ENCODE results near the gene SLC2A4RG. TPM values are rescaled to one million over a fixed set of nuclear protein-coding genes. Genes with fewer than 3 reads are reported as not detected.

SLC2A4RG gene
- total RNA-seq, 4 donors from 2014 or later: 26.3 to 50.2 (median 47.7) TPM

DNA sequence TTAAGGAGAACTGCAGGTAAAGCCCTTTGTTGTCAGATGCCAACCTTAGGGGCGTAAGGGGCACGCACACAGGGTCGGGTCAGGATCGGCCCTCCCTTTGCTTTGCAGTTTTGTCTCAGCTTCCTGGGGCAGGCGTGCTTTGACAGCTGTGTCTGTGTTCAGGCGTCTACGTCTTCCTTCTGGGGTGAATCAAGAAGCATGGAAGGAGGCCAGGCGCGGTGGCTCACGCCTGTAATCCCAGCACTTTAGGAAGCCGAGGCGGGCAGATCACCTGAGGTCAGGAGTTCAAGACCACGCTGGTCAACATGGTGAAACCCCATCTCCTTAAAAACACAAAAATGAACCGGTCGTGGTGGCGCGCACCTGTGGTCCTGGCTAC is 30.4 kb upstream of the SLC2A4RG start:
- no peak overlapping the region for H3K27ac ChIP-seq
- peak overlapping the region in 2 of 4 donors; percentile 70 to 99 for H3K4me3 ChIP-seq
- 88% methylated on average over 17 of the region's 17 CpGs; no CpG with 5 or more reads in 1 of the 2 donors for WGBS, 2 donors (ENCODE audit: low coverage in 1 of 2)
- no peaks in the 10 kb centered on the region for H3K9me3 ChIP-seq
- H3K4me1 ChIP-seq: peaks cover 18 to 25% (median 23%) of the 10 kb centered on the region in 4 donors
- in situ Hi-C loops (cut with MboI; ENCODE audit: low pct_ligation_motif_present in 1 of 4, low pct_unique_long_range_greater_than_20kb in 1 of 4, low sequenced_read_pairs in 3 of 4): no loop called here
- intact Hi-C loops (cut with DNase I; ENCODE audit: low total_unique reads): loop anchor here (2.0 kb wide), 1 partner anchor 56 kb away; the partner anchor contains the start of gene STMN3
- peaks cover 0 to 23% (median 11%) of the 10 kb centered on the region in 4 donors for H3K36me3 ChIP-seq
- no peaks in the 10 kb centered on the region for H3K27me3 ChIP-seq
- TF ChIP-seq POLR2A (IDR thresholded peaks at IDR 0.05) (no peak), POLR2AphosphoS5 (IDR thresholded peaks at IDR 0.05) (no peak), EP300 (IDR thresholded peaks at IDR 0.05; ENCODE audit: low read depth) (no peak)
- TF ChIP-seq, protein P1, sequence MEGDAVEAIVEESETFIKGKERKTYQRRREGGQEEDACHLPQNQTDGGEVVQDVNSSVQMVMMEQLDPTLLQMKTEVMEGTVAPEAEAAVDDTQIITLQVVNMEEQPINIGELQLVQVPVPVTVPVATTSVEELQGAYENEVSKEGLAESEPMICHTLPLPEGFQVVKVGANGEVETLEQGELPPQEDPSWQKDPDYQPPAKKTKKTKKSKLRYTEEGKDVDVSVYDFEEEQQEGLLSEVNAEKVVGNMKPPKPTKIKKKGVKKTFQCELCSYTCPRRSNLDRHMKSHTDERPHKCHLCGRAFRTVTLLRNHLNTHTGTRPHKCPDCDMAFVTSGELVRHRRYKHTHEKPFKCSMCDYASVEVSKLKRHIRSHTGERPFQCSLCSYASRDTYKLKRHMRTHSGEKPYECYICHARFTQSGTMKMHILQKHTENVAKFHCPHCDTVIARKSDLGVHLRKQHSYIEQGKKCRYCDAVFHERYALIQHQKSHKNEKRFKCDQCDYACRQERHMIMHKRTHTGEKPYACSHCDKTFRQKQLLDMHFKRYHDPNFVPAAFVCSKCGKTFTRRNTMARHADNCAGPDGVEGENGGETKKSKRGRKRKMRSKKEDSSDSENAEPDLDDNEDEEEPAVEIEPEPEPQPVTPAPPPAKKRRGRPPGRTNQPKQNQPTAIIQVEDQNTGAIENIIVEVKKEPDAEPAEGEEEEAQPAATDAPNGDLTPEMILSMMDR (IDR thresholded peaks at IDR 0.05): no peak
- no peak for DNase-seq

DNA sequence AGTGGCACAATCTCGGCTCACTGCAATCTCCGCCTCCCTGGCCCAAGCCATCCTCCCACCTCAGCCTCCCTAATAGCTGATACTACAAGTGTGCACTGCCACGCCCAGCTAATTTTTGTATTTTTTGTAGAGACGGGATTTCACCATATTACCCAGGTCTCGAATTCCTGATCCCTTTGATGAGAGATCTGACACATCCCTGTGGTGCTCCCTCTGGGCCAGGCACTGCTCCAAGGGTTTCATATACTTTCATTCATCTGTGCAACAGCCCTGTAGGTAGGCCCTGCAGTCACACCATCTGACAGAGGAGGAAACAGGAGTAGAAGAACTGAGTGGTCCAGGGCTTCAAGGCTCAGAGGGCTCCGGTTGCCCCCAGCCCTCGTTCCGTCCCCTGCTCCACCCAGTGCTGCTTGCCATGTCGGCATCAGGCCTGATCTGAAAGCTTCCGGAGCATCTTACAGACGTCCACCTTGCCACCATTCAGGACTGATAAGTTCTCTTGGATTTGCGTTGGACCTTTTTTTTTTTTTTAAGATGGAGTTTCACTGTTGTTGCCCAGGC is 28.4 kb upstream of the SLC2A4RG start:
- WGBS, 2 donors (ENCODE audit: low coverage in 1 of 2): 70 to 86% methylated on average over 2 to 12 of the region's 12 CpGs
- in situ Hi-C loops (cut with MboI; ENCODE audit: low pct_ligation_motif_present in 1 of 4, low pct_unique_long_range_greater_than_20kb in 1 of 4, low sequenced_read_pairs in 3 of 4) (no loop called here), intact Hi-C loops (cut with DNase I; ENCODE audit: low total_unique reads) (no loop called here)
- H3K36me3 ChIP-seq: peaks cover 0 to 31% (median 10%) of the 10 kb centered on the region in 4 donors
- no peak for DNase-seq
- no peaks in the 10 kb centered on the region for H3K27me3 ChIP-seq
- no peak overlapping the region for H3K27ac ChIP-seq
- TF ChIP-seq, protein P1 (IDR thresholded peaks at IDR 0.05): no peak
- no peak for TF ChIP-seq POLR2A (IDR thresholded peaks at IDR 0.05)
- TF ChIP-seq POLR2AphosphoS5 (IDR thresholded peaks at IDR 0.05): no peak
- no peak for TF ChIP-seq EP300 (IDR thresholded peaks at IDR 0.05; ENCODE audit: low read depth)
- H3K4me1 ChIP-seq: peaks cover 16 to 22% (median 20%) of the 10 kb centered on the region in 4 donors
- peaks cover 0 to 5% of the 10 kb centered on the region in 2 donors for H3K9me3 ChIP-seq
- H3K4me3 ChIP-seq: no peak overlapping the region

DNA sequence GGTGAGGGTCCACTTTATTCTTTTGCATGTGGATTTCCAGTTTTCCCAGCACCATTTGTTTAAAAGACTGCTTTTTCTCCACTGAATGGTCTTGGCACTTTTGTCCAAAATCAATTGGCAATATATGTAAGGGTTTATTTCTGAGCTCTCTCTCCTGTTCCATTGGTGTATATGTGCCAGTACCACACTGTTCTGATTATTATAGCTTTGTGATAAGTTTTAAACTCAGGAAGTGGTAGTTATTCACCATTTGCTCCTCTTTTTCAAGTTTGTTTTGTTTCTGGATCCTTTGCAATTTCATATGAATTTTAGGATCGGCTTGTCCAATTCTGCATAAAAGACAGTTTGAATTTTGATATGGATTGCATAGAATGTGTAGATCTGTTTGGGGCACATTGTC is 27.4 kb upstream of the SLC2A4RG start:
- Histone ChIP-seq H3K36me3 (peaks cover 0 to 33% (median 10%) of the 10 kb centered on the region in 4 donors), H3K4me3 (no peak overlapping the region), H3K27me3 (no peaks in the 10 kb centered on the region), H3K4me1 (peaks cover 8 to 14% (median 11%) of the 10 kb centered on the region in 4 donors), H3K9me3 (peaks cover 0 to 5% of the 10 kb centered on the region in 2 donors), H3K27ac (no peak overlapping the region)
- intact Hi-C loops (cut with DNase I; ENCODE audit: low total_unique reads): no loop called here
- TF ChIP-seq EP300 (IDR thresholded peaks at IDR 0.05; ENCODE audit: low read depth) (no peak), POLR2AphosphoS5 (IDR thresholded peaks at IDR 0.05) (no peak), POLR2A (IDR thresholded peaks at IDR 0.05) (no peak)
- TF ChIP-seq, protein P1 (IDR thresholded peaks at IDR 0.05): no peak
- WGBS, 2 donors (ENCODE audit: low coverage in 1 of 2): 100% methylated on average over 1 of the region's 1 CpG; no CpG with 5 or more reads in 1 of the 2 donors
- in situ Hi-C loops (cut with MboI; ENCODE audit: low pct_ligation_motif_present in 1 of 4, low pct_unique_long_range_greater_than_20kb in 1 of 4, low sequenced_read_pairs in 3 of 4): no loop called here
- DNase-seq: no peak

DNA sequence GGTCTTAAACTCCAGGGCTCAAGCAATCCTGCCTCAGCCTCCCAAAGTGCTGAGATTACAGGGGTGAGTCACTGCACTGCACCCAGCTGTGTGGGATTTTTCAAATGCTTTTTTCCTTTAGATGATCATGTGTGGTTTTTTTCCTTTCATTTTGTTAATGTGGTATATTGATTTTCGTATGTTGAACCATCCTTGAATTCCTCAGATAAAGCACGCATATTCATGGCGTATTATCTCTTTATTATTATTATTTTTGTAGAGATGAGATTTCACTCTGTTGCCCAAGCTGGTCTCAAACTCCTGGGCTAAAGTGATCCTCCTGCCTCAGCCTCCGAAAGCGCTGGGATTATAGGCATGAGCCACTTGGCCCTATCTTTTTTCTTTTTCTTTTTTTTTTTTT is 24.7 kb upstream of the SLC2A4RG start:
- TF ChIP-seq, protein P1 (IDR thresholded peaks at IDR 0.05): no peak
- no peak overlapping the region for H3K27ac ChIP-seq
- H3K4me1 ChIP-seq: no peaks in the 10 kb centered on the region
- intact Hi-C loops (cut with DNase I; ENCODE audit: low total_unique reads) (no loop called here), in situ Hi-C loops (cut with MboI; ENCODE audit: low pct_ligation_motif_present in 1 of 4, low pct_unique_long_range_greater_than_20kb in 1 of 4, low sequenced_read_pairs in 3 of 4) (no loop called here)
- no peak for DNase-seq
- no peaks in the 10 kb centered on the region for H3K27me3 ChIP-seq
- no peak overlapping the region for H3K4me3 ChIP-seq
- 98 to 99% methylated on average over 5 of the region's 5 CpGs for WGBS, 2 donors (ENCODE audit: low coverage in 1 of 2)
- H3K9me3 ChIP-seq: peaks cover 4 to 8% of the 10 kb centered on the region in 2 donors
- peaks cover 0 to 49% (median 12%) of the 10 kb centered on the region in 4 donors for H3K36me3 ChIP-seq
